PC-9 (cell line): ENCODE measurements around the gene ZNF701. TPM values are rescaled to one million over a fixed set of nuclear protein-coding genes. Genes with fewer than 3 reads are reported as not detected.

Source experiments
- BruUV-seq: library from RNA; stranded (reverse); fragments of 400-500 nt; replicated peaks from 2 replicates; lab custom pipeline; 2021; lab: Mats Ljungman, UMichigan
- CTCF ChIA-PET: fragments of 300-600 bp; sonication (Branson Sonifier 250); formaldehyde crosslinking; loops from one replicate; lab custom pipeline; 2022; ENCODE audit warnings: antibody characterized with exemption; lab: Charles Lee
- POLR2A ChIA-PET: fragments of 300-600 bp; sonication (Branson Sonifier 250); formaldehyde crosslinking; loops from one replicate; lab custom pipeline; 2022; ENCODE audit warnings: antibody characterized with exemption; ENCODE audit not compliant: unreplicated experiment; lab: Charles Lee
- DNase-seq, 2 experiments: peaks; one replicate each; pipeline versions ENCODE4 v3.0.0 to v3.0.0-alpha.2; 2015 to 2022; ENCODE audit warnings: mixed read lengths in 1 of 2
- H2AFZ ChIP-seq: fragments of 200-600 bp; sonication (generic); 2 replicates; pipeline ENCODE4 v1.8.1; 2017; ENCODE audit warnings: antibody characterized with exemption
- H3F3A ChIP-seq: fragments of 200-600 bp; sonication (generic); 2 replicates; pipeline ENCODE4 v1.8.1; 2017; ENCODE audit warnings: antibody characterized with exemption, mild to moderate bottlenecking, low read depth; ENCODE audit not compliant: insufficient read depth
- H3K27ac ChIP-seq: fragments of 200-600 bp; sonication (generic); 2 replicates; pipeline ENCODE4 v1.6.1; 2016; ENCODE audit warnings: mixed run types
- H3K27me3 ChIP-seq: fragments of 200-600 bp; sonication (generic); 2 replicates; pipeline ENCODE4 v1.6.1; 2016; ENCODE audit warnings: low read depth, mixed run types; ENCODE audit not compliant: insufficient read depth
- H3K36me3 ChIP-seq: fragments of 200-600 bp; sonication (generic); 2 replicates; pipeline ENCODE4 v1.6.1; 2016; ENCODE audit warnings: low read depth, mixed run types
- H3K4me1 ChIP-seq: fragments of 200-600 bp; sonication (generic); replicated peaks from 2 replicates; pipeline ENCODE4 v1.6.1; 2016; ENCODE audit warnings: mixed run types; ENCODE audit not compliant: insufficient read depth
- H3K4me2 ChIP-seq: fragments of 200-600 bp; sonication (generic); 2 replicates; pipeline ENCODE4 v1.6.1; 2017; ENCODE audit warnings: mixed run types
- H3K4me3 ChIP-seq: fragments of 200-600 bp; sonication (generic); 2 replicates; pipeline ENCODE4 v1.6.1; 2016; ENCODE audit warnings: mixed run types
- H3K79me2 ChIP-seq: fragments of 200-600 bp; sonication (generic); 2 replicates; pipeline ENCODE4 v1.6.1; 2017; ENCODE audit warnings: low read depth, mixed run types
- H3K9me2 ChIP-seq: fragments of 200-600 bp; sonication (generic); 2 replicates; pipeline ENCODE4 v1.8.1; 2017; ENCODE audit warnings: mild to moderate bottlenecking; ENCODE audit not compliant: insufficient read depth
- H3K9me3 ChIP-seq: fragments of 200-600 bp; sonication (generic); 2 replicates; pipeline ENCODE4 v1.8.1; 2016; ENCODE audit warnings: low read depth; ENCODE audit not compliant: insufficient read depth
- H4K20me1 ChIP-seq: fragments of 200-600 bp; sonication (generic); 2 replicates; pipeline ENCODE4 v1.8.1; 2017; ENCODE audit not compliant: insufficient read depth
- EZH2 ChIP-seq: fragments of 200-600 bp; sonication (generic); IDR thresholded peaks from 2 replicates; pipeline ENCODE4 v1.8.0; 2017; ENCODE audit warnings: antibody characterized with exemption, low read depth
- intact Hi-C: fragments of 100-400 bp; cut with micrococcal nuclease; formaldehyde crosslinking; loops from one replicate; pipeline ENCODE4 v1.10.0; 2022; ENCODE audit not compliant: unreplicated experiment
- total RNA-seq: library from RNA; stranded (reverse); gene quantifications from 2 replicates; pipeline ENCODE4 v1.2.3, GENCODE V29; 2021
- TF ChIP-seq, protein P1 (sequence below): fragments of 200-600 bp; sonication (generic); conservative IDR thresholded peaks from 2 replicates; pipeline ENCODE4 v1.6.1; 2017; ENCODE audit warnings: mixed run types, antibody characterized with exemption, mild to moderate bottlenecking, moderate library complexity

Gene ZNF701
- total RNA-seq, 1 experiment from 2014 or later: 24.2 TPM

DNA sequence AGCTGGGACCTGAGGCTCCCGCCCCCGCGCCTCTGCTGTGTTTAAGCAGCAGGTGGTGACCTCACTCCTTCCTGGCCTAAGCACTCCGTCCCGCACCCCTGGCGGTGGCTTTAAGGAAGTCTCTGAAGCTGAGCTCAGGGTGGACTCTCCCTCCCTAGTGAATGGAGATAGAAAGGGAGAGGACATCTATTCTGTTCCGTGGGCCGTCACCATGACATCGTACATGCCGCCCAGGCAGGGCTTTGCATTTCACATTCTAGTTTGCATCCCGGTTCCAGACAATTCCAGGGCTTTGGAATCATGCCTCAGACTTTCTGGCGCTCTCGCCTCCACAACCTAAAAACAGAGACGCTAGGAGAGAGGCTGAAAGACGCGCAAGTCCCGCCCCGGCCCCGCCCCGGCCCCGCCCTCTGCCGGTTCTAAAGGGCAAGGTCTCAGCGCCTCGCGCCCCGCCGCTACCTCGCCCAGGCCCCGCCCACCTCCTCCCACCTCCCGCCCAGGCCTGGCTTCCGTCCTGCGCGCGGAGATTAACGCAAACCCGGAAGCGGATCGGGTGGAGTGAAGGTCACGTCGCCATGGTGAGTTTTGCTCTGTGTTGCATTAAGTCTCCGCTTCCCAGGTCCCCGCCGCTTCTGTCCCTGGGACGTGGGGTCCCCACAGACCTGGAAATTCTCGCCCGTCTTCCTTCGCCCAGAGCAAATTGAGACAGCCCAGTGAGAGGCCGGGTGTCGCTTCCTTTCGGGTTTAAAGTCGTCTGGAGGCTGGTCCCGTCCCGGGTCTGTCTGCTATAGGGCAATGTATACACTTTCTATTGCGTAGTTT, 42.7 kb upstream of the ZNF701 start, which contains the start of gene ZNF808:
Gene ZNF808 (plus strand): TSS at position 535 of the 822 bp plus-strand sequence. CDS start 15,617 bp downstream, outside the sequence.
- Histone ChIP-seq H3K27me3 (no peaks in the 10 kb centered on the region), H2AFZ (peak within 1 kb of the TSS; percentile 99), H3K79me2 (peaks cover 23% of the 10 kb centered on the region), H3K36me3 (peaks cover 5% of the 10 kb centered on the region; the same call in 1 of the 2 replicates), H3K4me3 (peak within 1 kb of the TSS; percentile 89), H3F3A (peaks cover 9% of the 10 kb centered on the region; the same call in 1 of the 2 replicates), H3K4me2 (peak within 1 kb of the TSS; percentile 99), H3K9me3 (peaks cover 46% of the 10 kb centered on the region), H3K4me1 (peaks cover 6% of the 10 kb centered on the region; the same call in 1 of the 2 replicates), H3K9me2 (no peaks in the 10 kb centered on the region), H4K20me1 (no peaks in the 10 kb centered on the region), H3K27ac (peak within 1 kb of the TSS; percentile 57)
- peak; percentile 90 to 92 for DNase-seq
- no peak for TF ChIP-seq EZH2
- TF ChIP-seq, protein P1, sequence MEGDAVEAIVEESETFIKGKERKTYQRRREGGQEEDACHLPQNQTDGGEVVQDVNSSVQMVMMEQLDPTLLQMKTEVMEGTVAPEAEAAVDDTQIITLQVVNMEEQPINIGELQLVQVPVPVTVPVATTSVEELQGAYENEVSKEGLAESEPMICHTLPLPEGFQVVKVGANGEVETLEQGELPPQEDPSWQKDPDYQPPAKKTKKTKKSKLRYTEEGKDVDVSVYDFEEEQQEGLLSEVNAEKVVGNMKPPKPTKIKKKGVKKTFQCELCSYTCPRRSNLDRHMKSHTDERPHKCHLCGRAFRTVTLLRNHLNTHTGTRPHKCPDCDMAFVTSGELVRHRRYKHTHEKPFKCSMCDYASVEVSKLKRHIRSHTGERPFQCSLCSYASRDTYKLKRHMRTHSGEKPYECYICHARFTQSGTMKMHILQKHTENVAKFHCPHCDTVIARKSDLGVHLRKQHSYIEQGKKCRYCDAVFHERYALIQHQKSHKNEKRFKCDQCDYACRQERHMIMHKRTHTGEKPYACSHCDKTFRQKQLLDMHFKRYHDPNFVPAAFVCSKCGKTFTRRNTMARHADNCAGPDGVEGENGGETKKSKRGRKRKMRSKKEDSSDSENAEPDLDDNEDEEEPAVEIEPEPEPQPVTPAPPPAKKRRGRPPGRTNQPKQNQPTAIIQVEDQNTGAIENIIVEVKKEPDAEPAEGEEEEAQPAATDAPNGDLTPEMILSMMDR: peak; percentile 72
- intact Hi-C loops: loop anchor here (1.0 kb wide), 1 partner anchor 208 kb away; the partner anchor contains the start of gene ZNF611
- ChIA-PET CTCF (interaction anchor here (0.5 to 1.0 kb wide), 2 partner anchors 9 to 111 kb away, joined by 3 read pairs; no protein-coding TSS in a partner anchor), POLR2A (interaction anchor here (0.5 to 0.7 kb wide), 3 partner anchors 235 to 1168 kb away, joined by 3 to 11 read pairs (median 9); no protein-coding TSS in a partner anchor)
- no TSS peak for BruUV-seq

DNA sequence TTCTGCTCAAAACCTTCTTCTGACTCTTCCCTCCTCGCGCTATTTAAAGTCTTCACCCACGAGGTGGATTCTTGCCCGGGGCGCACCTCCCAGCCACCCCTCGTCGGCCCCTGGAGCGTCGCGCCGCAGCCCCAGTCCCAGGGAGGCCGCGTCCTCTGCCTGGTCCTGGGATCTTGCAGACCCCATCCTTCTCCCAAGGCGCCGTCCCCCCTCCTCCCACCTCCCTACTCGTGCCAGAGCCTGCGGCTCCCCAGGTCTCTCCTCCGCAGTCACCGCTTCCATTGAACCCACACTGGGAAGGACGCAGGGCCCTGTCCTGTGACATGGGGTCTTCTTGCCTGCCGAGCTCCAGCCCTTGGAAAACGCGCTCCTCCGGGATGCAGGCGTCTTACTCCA, 42.1 kb upstream of the ZNF701 start:
- H3K4me1 ChIP-seq: peaks cover 6% of the 10 kb centered on the region; the same call in 1 of the 2 replicates
- peak in 1 of 2 experiments; percentile 7 for DNase-seq
- no peak for TF ChIP-seq EZH2
- TF ChIP-seq, protein P1: no peak
- peaks cover 11% of the 10 kb centered on the region; the same call in 1 of the 2 replicates for H3K36me3 ChIP-seq
- peak overlapping the region; percentile 99 for H3K4me2 ChIP-seq
- H3K9me3 ChIP-seq: peaks cover 45% of the 10 kb centered on the region
- no peaks in the 10 kb centered on the region for H3K27me3 ChIP-seq
- H3K27ac ChIP-seq: peak overlapping the region; percentile 57
- H3K4me3 ChIP-seq: peak overlapping the region; percentile 89
- POLR2A ChIA-PET: no interaction called here
- H4K20me1 ChIP-seq: no peaks in the 10 kb centered on the region
- peak overlapping the region; percentile 97 for H2AFZ ChIP-seq
- intact Hi-C loops: loop anchor here (1.0 kb wide), 1 partner anchor 207 kb away; the partner anchor contains the start of gene ZNF611
- CTCF ChIA-PET: no interaction called here
- TSS peak; percentile 92 for BruUV-seq
- peaks cover 23% of the 10 kb centered on the region for H3K79me2 ChIP-seq
- no peaks in the 10 kb centered on the region for H3K9me2 ChIP-seq
- H3F3A ChIP-seq: peaks cover 9% of the 10 kb centered on the region; the same call in 1 of the 2 replicates

DNA sequence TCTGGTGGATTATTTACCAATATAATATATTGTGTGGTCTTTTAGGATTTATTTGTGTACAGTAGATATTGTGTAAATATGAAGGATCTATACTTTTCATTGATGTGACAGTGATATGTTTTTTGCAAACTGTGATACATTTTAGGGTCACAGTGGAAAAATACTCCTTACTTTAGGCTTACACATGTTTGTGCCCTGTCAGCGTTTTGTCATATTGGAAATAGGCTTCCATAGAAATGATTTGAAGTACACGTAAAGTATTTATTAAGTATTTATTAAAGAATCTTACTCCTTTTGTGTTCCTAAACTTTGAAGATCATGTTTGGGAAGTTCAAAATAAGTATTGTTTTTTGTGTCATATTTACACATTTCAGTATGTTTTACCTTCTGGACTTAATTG, 37.6 kb upstream of the ZNF701 start:
- DNase-seq: no peak
- Histone ChIP-seq H3K4me2 (no peak overlapping the region), H3K4me3 (no peak overlapping the region), H3K27ac (no peak overlapping the region), H3K4me1 (peaks cover 6% of the 10 kb centered on the region; the same call in 1 of the 2 replicates), H3K79me2 (peaks cover 23% of the 10 kb centered on the region), H4K20me1 (no peaks in the 10 kb centered on the region), H3K36me3 (peaks cover 31% of the 10 kb centered on the region), H3K9me3 (peaks cover 22% of the 10 kb centered on the region), H2AFZ (no peak overlapping the region), H3K9me2 (no peaks in the 10 kb centered on the region), H3K27me3 (no peaks in the 10 kb centered on the region), H3F3A (no peaks in the 10 kb centered on the region)
- ChIA-PET CTCF (no interaction called here), POLR2A (no interaction called here)
- TF ChIP-seq, protein P1: no peak
- TF ChIP-seq EZH2: no peak
- BruUV-seq: no TSS peak
- intact Hi-C loops: no loop called here
